ENCODE data around the gene CUL9.

DNA sequence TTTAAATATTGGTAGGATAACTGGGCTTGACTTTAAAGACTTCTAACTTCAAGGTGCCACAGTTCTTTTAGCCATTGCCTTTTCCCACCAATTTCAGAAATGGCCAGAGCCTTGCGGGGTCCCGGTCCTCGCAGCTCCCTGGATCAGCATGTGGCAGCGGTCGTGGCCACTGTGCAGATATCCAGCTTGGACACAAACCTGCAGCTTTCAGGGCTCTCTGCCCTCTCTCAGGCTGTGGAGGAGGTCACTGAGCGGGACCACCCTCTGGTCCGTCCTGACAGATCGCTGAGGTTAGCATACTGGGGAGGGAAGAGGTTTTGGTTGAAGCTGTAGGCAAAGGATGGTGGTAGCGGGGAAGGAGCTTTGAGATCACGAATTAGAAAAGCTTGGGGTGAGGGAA is 6.4 kb downstream of the CUL9 start:
- TF ChIP-seq POLR2A (IDR thresholded peaks at IDR 0.05; ENCODE audit: low read length) (no peak), GATA1 (IDR thresholded peaks at IDR 0.05; ENCODE audit: low read depth, low read length) (no peak)

Measured in erythroblast (primary cell).